ENCODE results near the gene MAOA. TPM values are rescaled to one million over a fixed set of nuclear protein-coding genes. Genes with fewer than 3 reads are reported as not detected.

MAOA gene
- total and polyA plus RNA-seq, 2 of the 13 experiments (the other 11 are each of a cell fraction or from before 2014, with no cell fraction given): 13.4 to 14.7 TPM

- TF ChIP-seq, protein P1, sequence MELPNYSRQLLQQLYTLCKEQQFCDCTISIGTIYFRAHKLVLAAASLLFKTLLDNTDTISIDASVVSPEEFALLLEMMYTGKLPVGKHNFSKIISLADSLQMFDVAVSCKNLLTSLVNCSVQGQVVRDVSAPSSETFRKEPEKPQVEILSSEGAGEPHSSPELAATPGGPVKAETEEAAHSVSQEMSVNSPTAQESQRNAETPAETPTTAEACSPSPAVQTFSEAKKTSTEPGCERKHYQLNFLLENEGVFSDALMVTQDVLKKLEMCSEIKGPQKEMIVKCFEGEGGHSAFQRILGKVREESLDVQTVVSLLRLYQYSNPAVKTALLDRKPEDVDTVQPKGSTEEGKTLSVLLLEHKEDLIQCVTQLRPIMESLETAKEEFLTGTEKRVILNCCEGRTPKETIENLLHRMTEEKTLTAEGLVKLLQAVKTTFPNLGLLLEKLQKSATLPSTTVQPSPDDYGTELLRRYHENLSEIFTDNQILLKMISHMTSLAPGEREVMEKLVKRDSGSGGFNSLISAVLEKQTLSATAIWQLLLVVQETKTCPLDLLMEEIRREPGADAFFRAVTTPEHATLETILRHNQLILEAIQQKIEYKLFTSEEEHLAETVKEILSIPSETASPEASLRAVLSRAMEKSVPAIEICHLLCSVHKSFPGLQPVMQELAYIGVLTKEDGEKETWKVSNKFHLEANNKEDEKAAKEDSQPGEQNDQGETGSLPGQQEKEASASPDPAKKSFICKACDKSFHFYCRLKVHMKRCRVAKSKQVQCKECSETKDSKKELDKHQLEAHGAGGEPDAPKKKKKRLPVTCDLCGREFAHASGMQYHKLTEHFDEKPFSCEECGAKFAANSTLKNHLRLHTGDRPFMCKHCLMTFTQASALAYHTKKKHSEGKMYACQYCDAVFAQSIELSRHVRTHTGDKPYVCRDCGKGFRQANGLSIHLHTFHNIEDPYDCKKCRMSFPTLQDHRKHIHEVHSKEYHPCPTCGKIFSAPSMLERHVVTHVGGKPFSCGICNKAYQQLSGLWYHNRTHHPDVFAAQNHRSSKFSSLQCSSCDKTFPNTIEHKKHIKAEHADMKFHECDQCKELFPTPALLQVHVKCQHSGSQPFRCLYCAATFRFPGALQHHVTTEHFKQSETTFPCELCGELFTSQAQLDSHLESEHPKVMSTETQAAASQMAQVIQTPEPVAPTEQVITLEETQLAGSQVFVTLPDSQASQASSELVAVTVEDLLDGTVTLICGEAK (IDR thresholded peaks at IDR 0.05): no peak
- TF ChIP-seq, protein P1 (CRISPR knock-in tag; IDR thresholded peaks at IDR 0.05): 0 out of 2 replicates have a peak, but pooled peaks have one; percentile 38
- TF ChIP-seq CCDC6 (CRISPR knock-in tag; IDR thresholded peaks at IDR 0.05) (no peak), ZNF256 (CRISPR knock-in tag; conservative IDR thresholded peaks at IDR 0.05) (no peak), SOX6 (IDR thresholded peaks at IDR 0.05) (no peak), SOX6 (CRISPR knock-in tag; IDR thresholded peaks at IDR 0.05) (no peak), HNRNPLL (IDR thresholded peaks at IDR 0.05; ENCODE audit: low read depth, low read length, poor library complexity, severe bottlenecking) (no peak), ZNF788 (CRISPR knock-in tag; IDR thresholded peaks at IDR 0.05; ENCODE audit: borderline replicate concordance) (no peak), BCL6 (CRISPR knock-in tag; IDR thresholded peaks at IDR 0.05) (0 out of 2 replicates have a peak, but pooled peaks have one; percentile 17), GATAD2A (CRISPR knock-in tag; IDR thresholded peaks at IDR 0.05) (peak; percentile 35; the same call in 1 of the 2 replicates), TEAD3 (CRISPR knock-in tag; optimal IDR thresholded peaks at IDR 0.05; ENCODE audit: borderline replicate concordance) (peak; percentile 28), SOX13 (IDR thresholded peaks at IDR 0.05) (no peak), SOX13 (CRISPR knock-in tag; conservative IDR thresholded peaks at IDR 0.05 in 1 of 2, IDR thresholded peaks at IDR 0.05 in 1 of 2) (peak in 1 of 2 experiments; percentile 39; a peak in 1 of 4 replicates), HNF4G (IDR thresholded peaks at IDR 0.05; ENCODE audit: borderline replicate concordance, low read depth, low read length) (0 out of 2 replicates have a peak, but pooled peaks have one; percentile 25), HNF4G (CRISPR knock-in tag; IDR thresholded peaks at IDR 0.05; ENCODE audit: borderline replicate concordance, low read depth) (no peak)
- TF ChIP-seq, protein P2, sequence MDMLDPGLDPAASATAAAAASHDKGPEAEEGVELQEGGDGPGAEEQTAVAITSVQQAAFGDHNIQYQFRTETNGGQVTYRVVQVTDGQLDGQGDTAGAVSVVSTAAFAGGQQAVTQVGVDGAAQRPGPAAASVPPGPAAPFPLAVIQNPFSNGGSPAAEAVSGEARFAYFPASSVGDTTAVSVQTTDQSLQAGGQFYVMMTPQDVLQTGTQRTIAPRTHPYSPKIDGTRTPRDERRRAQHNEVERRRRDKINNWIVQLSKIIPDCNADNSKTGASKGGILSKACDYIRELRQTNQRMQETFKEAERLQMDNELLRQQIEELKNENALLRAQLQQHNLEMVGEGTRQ (IDR thresholded peaks at IDR 0.05; ENCODE audit: low read depth, low read length): no peak
- TF ChIP-seq, protein P2 (CRISPR knock-in tag; IDR thresholded peaks at IDR 0.05; ENCODE audit: borderline replicate concordance): no peak
Observed at GRCh38 chrX:43728002-43728401, 71.9 kb downstream of the MAOA start (continued).
